Breast epithelium (tissue), 4 donors: ENCODE measurements around the gene UBE2D2. TPM values are rescaled to one million over a fixed set of nuclear protein-coding genes. Genes with fewer than 3 reads are reported as not detected.

Experiments
- DNase-seq, 2 donors: peaks; one replicate each; pipeline ENCODE4 v3.0.0-alpha.2; 2019; ENCODE audit warnings: low spot score in 2 of 2
- H3K27ac ChIP-seq, 2 donors: fragments of 200-600 bp; sonication (generic) in 1 of 2; one replicate each; pipeline ENCODE4 v1.5.1; 2016 to 2019; ENCODE audit warnings: mild to moderate bottlenecking in 1 of 2
- H3K27me3 ChIP-seq, 2 donors: fragments of 200-600 bp; sonication (generic) in 1 of 2; one replicate each; pipeline versions ENCODE4 v1.5.1 to v1.6.0; 2017 to 2019; ENCODE audit warnings: control low read depth in 1 of 2, mild to moderate bottlenecking in 1 of 2
- H3K36me3 ChIP-seq: fragments of 200-600 bp; one replicate; pipeline ENCODE4 v1.5.1; 2019
- H3K4me1 ChIP-seq, 2 donors: fragments of 200-600 bp; sonication (generic); one replicate each; pipeline ENCODE4 v1.5.1; 2016 to 2019; ENCODE audit warnings: control low read depth in 1 of 2
- H3K4me3 ChIP-seq, 3 donors: fragments of 200-600 bp; sonication (generic); 1 replicate in 2 of 3; 2 replicates in 1 of 3; pipeline ENCODE4 v1.5.1; 2016 to 2019; ENCODE audit warnings: mild to moderate bottlenecking in 3 of 3, moderate library complexity in 2 of 3
- H3K9me3 ChIP-seq, 2 donors: fragments of 200-600 bp; sonication (generic) in 1 of 2; one replicate each; pipeline ENCODE4 v1.5.1; 2016 to 2019; ENCODE audit warnings: control low read depth in 1 of 2
- CTCF ChIP-seq, 3 donors: fragments of 450-650 bp; IDR thresholded peaks; one replicate each; pipeline ENCODE4 v1.5.1; 2016 to 2017; ENCODE audit warnings: antibody characterized with exemption in 3 of 3, mild to moderate bottlenecking in 3 of 3, moderate library complexity in 3 of 3
- POLR2A ChIP-seq: fragments of 450-650 bp; IDR thresholded peaks from one replicate; pipeline ENCODE4 v1.6.1; 2016; ENCODE audit warnings: antibody characterized with exemption, mild to moderate bottlenecking, moderate library complexity
- POLR2AphosphoS5 ChIP-seq, 3 donors: sonication (generic); formaldehyde crosslinking; IDR thresholded peaks; one replicate each; pipeline ENCODE4 v1.6.1; 2017; ENCODE audit warnings: antibody characterized with exemption in 3 of 3
- intact Hi-C: fragments of 100-400 bp; cut with DNase I; formaldehyde crosslinking; loops from one replicate; pipeline ENCODE4 v1.15.1; 2023; ENCODE audit warnings: low total_unique reads
- total RNA-seq, 3 donors: library from RNA; depleted of rRNA; stranded (reverse); fragments of >200 nt; gene quantifications; one replicate each; pipeline ENCODE4 v1.1.0, GENCODE V29; 2016

Gene UBE2D2
- total RNA-seq, 3 donors from 2014 or later, result 55.1 to 68.3 (median 58.1) TPM

- Histone ChIP-seq H3K4me1 (no peaks in the 10 kb centered on the region), H3K36me3 (no peaks in the 10 kb centered on the region), H3K27ac (no peak overlapping the region), H3K27me3 (no peaks in the 10 kb centered on the region), H3K9me3 (no peaks in the 10 kb centered on the region), H3K4me3 (no peak overlapping the region)
- DNase-seq, result no peak
- intact Hi-C loops, result no loop called here
- TF ChIP-seq CTCF (IDR thresholded peaks at IDR 0.05), result no peak
- TF ChIP-seq POLR2A, result no peak
- TF ChIP-seq POLR2AphosphoS5 (IDR thresholded peaks at IDR 0.05), result no peak
Observed at GRCh38 chr5:139514486-139514856, 46.7 kb upstream of the UBE2D2 start.

- DNase-seq, result peak; percentile 87 to 92
- intact Hi-C loops, result loop anchor here (5.0 kb wide), 1 partner anchor 101 kb away; no protein-coding TSS in a partner anchor
- TF ChIP-seq CTCF (IDR thresholded peaks at IDR 0.05) (peak; percentile 95 to 98 (median 97)), POLR2A (peak; percentile 45), POLR2AphosphoS5 (IDR thresholded peaks at IDR 0.05) (peak; percentile 90 to 96 (median 91))
Observed at GRCh38 chr5:139517683-139518564, 43.2 kb upstream of the UBE2D2 start.

DNA sequence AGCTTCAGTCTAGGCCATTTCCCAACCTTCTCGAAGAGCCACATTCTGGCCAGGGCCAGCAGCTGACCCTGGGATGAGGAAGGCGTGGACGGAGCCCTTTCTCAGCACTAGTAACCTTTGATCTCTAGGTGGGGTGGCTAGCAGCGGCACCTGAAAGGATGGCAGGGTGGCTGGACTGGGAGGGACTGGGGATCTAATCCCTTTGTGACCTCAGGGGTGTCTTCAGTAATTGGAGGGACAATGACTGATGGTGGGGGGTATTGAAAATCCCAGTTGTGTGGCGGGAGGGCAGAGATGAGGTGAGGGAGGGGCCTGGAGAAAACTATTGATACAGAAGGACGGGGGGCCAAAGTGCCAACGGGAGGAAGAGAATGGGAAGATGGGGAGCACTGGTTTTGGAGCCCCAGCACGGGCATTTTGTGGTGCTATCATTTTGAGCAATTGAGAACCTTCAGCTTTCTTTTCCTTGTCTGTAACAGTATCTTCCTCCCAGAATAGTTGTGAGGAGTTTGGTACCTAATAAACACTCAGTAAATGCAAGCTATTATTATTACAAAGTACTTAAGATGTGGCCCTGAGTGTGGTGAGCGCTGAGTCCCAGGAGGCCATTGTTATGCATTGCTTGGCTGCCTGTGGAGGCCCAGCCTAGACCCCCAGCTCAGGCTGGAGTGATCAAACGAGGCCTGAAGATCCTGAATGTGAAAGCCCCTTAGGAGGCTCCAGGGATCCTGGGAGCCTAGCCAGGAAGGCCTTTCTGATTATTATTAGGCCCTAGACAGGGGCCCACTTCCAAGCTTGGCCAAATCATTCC, 37.3 kb upstream of the UBE2D2 start:
- TF ChIP-seq CTCF (IDR thresholded peaks at IDR 0.05) (no peak), POLR2AphosphoS5 (IDR thresholded peaks at IDR 0.05) (no peak), POLR2A (no peak)
- Histone ChIP-seq H3K36me3 (no peaks in the 10 kb centered on the region), H3K4me3 (no peak overlapping the region), H3K27me3 (no peaks in the 10 kb centered on the region), H3K4me1 (no peaks in the 10 kb centered on the region), H3K9me3 (no peaks in the 10 kb centered on the region), H3K27ac (no peak overlapping the region)
- no peak for DNase-seq
- intact Hi-C loops, result no loop called here

More at GRCh38 chr5:139517683-139518564, 43.2 kb upstream of the UBE2D2 start:
- Histone ChIP-seq H3K4me1 (no peaks in the 10 kb centered on the region), H3K27me3 (no peaks in the 10 kb centered on the region), H3K27ac (peak overlapping the region; percentile 89 to 92), H3K36me3 (no peaks in the 10 kb centered on the region), H3K4me3 (peak overlapping the region; percentile 43 to 73 (median 54)), H3K9me3 (no peaks in the 10 kb centered on the region)

DNA sequence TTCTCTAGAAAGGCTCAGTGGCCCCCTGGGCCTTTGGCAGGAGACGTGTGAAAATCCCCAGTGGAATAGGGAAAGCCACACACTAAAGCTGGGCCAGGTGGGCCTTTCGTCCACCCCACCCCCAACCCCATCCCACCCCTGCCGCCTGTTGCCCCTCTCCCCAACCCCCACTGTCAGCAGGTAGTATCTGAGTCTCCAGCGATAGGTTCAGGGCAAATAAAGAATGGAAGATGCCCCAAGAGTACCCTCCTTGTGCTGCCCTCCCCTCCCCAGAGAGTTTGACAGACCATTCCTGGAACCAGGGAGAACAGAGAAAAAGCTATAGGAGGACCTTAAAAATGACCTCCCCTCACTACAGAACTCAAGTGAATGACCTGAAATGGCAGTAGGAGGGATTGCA, 36.7 kb upstream of the UBE2D2 start:
- no peak for DNase-seq
- Histone ChIP-seq H3K27ac (no peak overlapping the region), H3K27me3 (no peaks in the 10 kb centered on the region), H3K4me3 (no peak overlapping the region), H3K36me3 (no peaks in the 10 kb centered on the region), H3K9me3 (no peaks in the 10 kb centered on the region), H3K4me1 (no peaks in the 10 kb centered on the region)
- TF ChIP-seq POLR2A, result no peak
- TF ChIP-seq CTCF (IDR thresholded peaks at IDR 0.05), result no peak
- no peak for TF ChIP-seq POLR2AphosphoS5 (IDR thresholded peaks at IDR 0.05)
- intact Hi-C loops, result no loop called here
